Neural cell (in vitro differentiated cells): ENCODE measurements around the gene MALAT1. TPM values are rescaled to one million over a fixed set of nuclear protein-coding genes. Genes with fewer than 3 reads are reported as not detected.

Experiments used
- H2AFZ ChIP-seq: fragments of 200-600, 300-800 bp; sonication (generic), shearing (Covaris generic); 2 replicates; pipeline ENCODE4 v1.6.0; 2014; ENCODE audit warnings: low read depth, mild to moderate bottlenecking, antibody characterized with exemption, low read length, moderate library complexity
- H3F3A ChIP-seq: fragments of 200-600 bp; shearing (Covaris generic); 2 replicates; pipeline ENCODE4 v1.6.1; 2016; ENCODE audit warnings: mild to moderate bottlenecking, moderate library complexity, mixed read lengths, antibody characterized with exemption, low read length; ENCODE audit not compliant: insufficient read depth, poor library complexity, severe bottlenecking
- H3K27ac ChIP-seq: fragments of 200-600, 300-800 bp; sonication (generic), shearing (Covaris generic); 2 replicates; pipeline ENCODE4 v1.5.1; 2014; ENCODE audit warnings: mild to moderate bottlenecking, low read length, moderate library complexity
- H3K27me3 ChIP-seq: fragments of 300-800, 200-600 bp; sonication (generic), shearing (Covaris generic); 2 replicates; pipeline ENCODE4 v1.6.0; 2014; ENCODE audit warnings: mild to moderate bottlenecking, low read depth, low read length, moderate library complexity; ENCODE audit not compliant: insufficient read depth
- H3K36me3 ChIP-seq: fragments of 300-800, 200-600 bp; sonication (generic), shearing (Covaris generic); 2 replicates; pipeline ENCODE4 v1.5.1; 2014; ENCODE audit warnings: mild to moderate bottlenecking, antibody characterized with exemption, low read length, moderate library complexity; ENCODE audit not compliant: insufficient read depth
- H3K4me2 ChIP-seq: fragments of 300-800, 200-600 bp; sonication (generic), shearing (Covaris generic); 2 replicates; pipeline ENCODE4 v1.6.0; 2014; ENCODE audit warnings: mild to moderate bottlenecking, low read length
- H3K4me3 ChIP-seq: fragments of 300-800, 200-600 bp; sonication (generic), shearing (Covaris generic); 2 replicates; pipeline ENCODE4 v1.5.1; 2014; ENCODE audit warnings: mild to moderate bottlenecking, low read length, moderate library complexity
- H3K79me2 ChIP-seq: fragments of 200-600 bp; shearing (Covaris generic); replicated peaks from 2 replicates; pipeline ENCODE4 v1.6.0; 2014; ENCODE audit warnings: mild to moderate bottlenecking, low read length, moderate library complexity; ENCODE audit not compliant: insufficient read depth
- H3K9ac ChIP-seq: fragments of 300-800, 200-600 bp; sonication (generic), shearing (Covaris generic); 2 replicates; pipeline ENCODE4 v1.6.1; 2016; ENCODE audit warnings: mild to moderate bottlenecking, low read length, mixed read lengths
- H3K9me2 ChIP-seq: fragments of 200-600 bp; shearing (Covaris generic); 2 replicates; pipeline ENCODE4 v1.6.1; 2016; ENCODE audit warnings: mild to moderate bottlenecking, low read length, mixed read lengths; ENCODE audit not compliant: insufficient read depth
- H3K9me3 ChIP-seq: fragments of 200-600, 300-800 bp; sonication (generic), shearing (Covaris generic); 2 replicates; pipeline ENCODE4 v1.6.1; 2016; ENCODE audit warnings: mild to moderate bottlenecking, mixed run types, low read length, moderate library complexity, mixed read lengths
- H4K20me1 ChIP-seq: fragments of 200-600 bp; shearing (Covaris generic); 2 replicates; pipeline ENCODE4 v1.6.1; 2016; ENCODE audit warnings: mild to moderate bottlenecking, mixed run types; ENCODE audit not compliant: insufficient read depth
- CTCF ChIP-seq: fragments of 450-650 bp; IDR thresholded peaks from 2 replicates; pipeline ENCODE4 v1.5.1; 2014; ENCODE audit warnings: antibody characterized with exemption, mild to moderate bottlenecking, moderate library complexity; ENCODE audit not compliant: poor library complexity, severe bottlenecking
- EP300 ChIP-seq: fragments of 450-650 bp; conservative IDR thresholded peaks from 2 replicates; pipeline ENCODE4 v1.6.1; 2014; ENCODE audit warnings: antibody characterized with exemption, mild to moderate bottlenecking, moderate library complexity; ENCODE audit not compliant: poor library complexity, severe bottlenecking
- EZH2 ChIP-seq: fragments of 200-600, 300-800 bp; shearing (Covaris generic), sonication (generic); IDR thresholded peaks from 2 replicates; pipeline ENCODE4 v1.6.1; 2014; ENCODE audit warnings: antibody characterized with exemption, low read length, borderline replicate concordance, mild to moderate bottlenecking; ENCODE audit not compliant: insufficient read depth, poor library complexity, severe bottlenecking
- MXI1 ChIP-seq: fragments of 450-650 bp; conservative IDR thresholded peaks from 2 replicates; pipeline ENCODE4 v1.6.1; 2014; ENCODE audit warnings: antibody characterized with exemption, mild to moderate bottlenecking; ENCODE audit not compliant: poor library complexity, severe bottlenecking
- POLR2AphosphoS5 ChIP-seq: IDR thresholded peaks from 2 replicates; pipeline ENCODE4 v1.6.1; 2012
- RAD21 ChIP-seq: fragments of 450-650 bp; conservative IDR thresholded peaks from 2 replicates; pipeline ENCODE4 v1.6.1; 2014; ENCODE audit warnings: antibody characterized with exemption, mild to moderate bottlenecking, moderate library complexity
- SMC3 ChIP-seq: fragments of 450-650 bp; conservative IDR thresholded peaks from 2 replicates; pipeline ENCODE4 v1.6.1; 2014; ENCODE audit warnings: antibody characterized with exemption, mild to moderate bottlenecking, moderate library complexity; ENCODE audit not compliant: poor library complexity
- TAF1 ChIP-seq: IDR thresholded peaks from 2 replicates; pipeline ENCODE4 v1.6.1; 2012; ENCODE audit warnings: low read depth
- polyA plus RNA-seq: library from polyadenylated mRNA; depleted of rRNA; stranded (reverse); fragments of >200 nt; gene quantifications from 2 replicates; pipeline ENCODE4 v1.2.3, GENCODE V29; 2014
- TF ChIP-seq, protein P1 (sequence below): IDR thresholded peaks from 2 replicates; pipeline ENCODE4 v1.6.1; 2012; ENCODE audit warnings: borderline replicate concordance

MALAT1 gene
- polyA plus RNA-seq, 1 donor from 2014 or later = 1,383 TPM

- TF ChIP-seq SMC3 = no peak
- no peak for TF ChIP-seq MXI1
- TF ChIP-seq CTCF = no peak
- TF ChIP-seq TAF1 = no peak
- no peak for TF ChIP-seq EP300
- TF ChIP-seq POLR2AphosphoS5 = no peak
Observed at GRCh38 chr11:65482306-65482850, 16.5 kb upstream of the MALAT1 start.

DNA sequence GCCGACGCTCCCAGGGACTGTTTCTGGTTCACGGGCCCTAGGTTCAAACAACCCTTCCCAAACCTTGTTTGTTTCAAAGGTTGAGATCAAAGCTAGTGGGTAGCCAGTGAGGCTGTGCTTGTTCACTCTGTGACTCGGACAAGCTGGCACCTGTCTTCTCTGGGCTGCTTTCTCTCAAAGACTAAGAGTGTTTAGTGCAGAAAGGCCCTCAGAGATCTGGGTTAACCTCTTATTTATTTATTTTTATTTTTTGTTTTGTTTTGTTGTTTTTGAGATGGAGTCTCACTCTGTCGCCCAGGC is 13.0 kb upstream of the MALAT1 start:
- Histone ChIP-seq H3K79me2 (peaks cover 80% of the 10 kb centered on the region), H2AFZ (no peak overlapping the region), H3K36me3 (no peaks in the 10 kb centered on the region), H3K9me3 (no peaks in the 10 kb centered on the region), H3K27ac (peak overlapping the region; percentile 100), H3K4me2 (no peak overlapping the region), H3K9me2 (no peaks in the 10 kb centered on the region), H3K9ac (peak overlapping the region; percentile 78), H3K4me3 (no peak overlapping the region), H3K27me3 (no peaks in the 10 kb centered on the region), H3F3A (peaks cover 14% of the 10 kb centered on the region), H4K20me1 (no peaks in the 10 kb centered on the region)
- TF ChIP-seq EZH2 (no peak), EP300 (no peak), SMC3 (no peak), RAD21 (no peak), TAF1 (no peak), MXI1 (no peak), CTCF (no peak), POLR2AphosphoS5 (no peak)
- TF ChIP-seq, protein P1, sequence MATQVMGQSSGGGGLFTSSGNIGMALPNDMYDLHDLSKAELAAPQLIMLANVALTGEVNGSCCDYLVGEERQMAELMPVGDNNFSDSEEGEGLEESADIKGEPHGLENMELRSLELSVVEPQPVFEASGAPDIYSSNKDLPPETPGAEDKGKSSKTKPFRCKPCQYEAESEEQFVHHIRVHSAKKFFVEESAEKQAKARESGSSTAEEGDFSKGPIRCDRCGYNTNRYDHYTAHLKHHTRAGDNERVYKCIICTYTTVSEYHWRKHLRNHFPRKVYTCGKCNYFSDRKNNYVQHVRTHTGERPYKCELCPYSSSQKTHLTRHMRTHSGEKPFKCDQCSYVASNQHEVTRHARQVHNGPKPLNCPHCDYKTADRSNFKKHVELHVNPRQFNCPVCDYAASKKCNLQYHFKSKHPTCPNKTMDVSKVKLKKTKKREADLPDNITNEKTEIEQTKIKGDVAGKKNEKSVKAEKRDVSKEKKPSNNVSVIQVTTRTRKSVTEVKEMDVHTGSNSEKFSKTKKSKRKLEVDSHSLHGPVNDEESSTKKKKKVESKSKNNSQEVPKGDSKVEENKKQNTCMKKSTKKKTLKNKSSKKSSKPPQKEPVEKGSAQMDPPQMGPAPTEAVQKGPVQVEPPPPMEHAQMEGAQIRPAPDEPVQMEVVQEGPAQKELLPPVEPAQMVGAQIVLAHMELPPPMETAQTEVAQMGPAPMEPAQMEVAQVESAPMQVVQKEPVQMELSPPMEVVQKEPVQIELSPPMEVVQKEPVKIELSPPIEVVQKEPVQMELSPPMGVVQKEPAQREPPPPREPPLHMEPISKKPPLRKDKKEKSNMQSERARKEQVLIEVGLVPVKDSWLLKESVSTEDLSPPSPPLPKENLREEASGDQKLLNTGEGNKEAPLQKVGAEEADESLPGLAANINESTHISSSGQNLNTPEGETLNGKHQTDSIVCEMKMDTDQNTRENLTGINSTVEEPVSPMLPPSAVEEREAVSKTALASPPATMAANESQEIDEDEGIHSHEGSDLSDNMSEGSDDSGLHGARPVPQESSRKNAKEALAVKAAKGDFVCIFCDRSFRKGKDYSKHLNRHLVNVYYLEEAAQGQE = no peak

More at GRCh38 chr11:65482306-65482850, 16.5 kb upstream of the MALAT1 start:
- Histone ChIP-seq H3K9ac (no peak overlapping the region), H3K36me3 (no peaks in the 10 kb centered on the region), H3K4me2 (no peak overlapping the region), H3K27ac (no peak overlapping the region), H3K9me2 (no peaks in the 10 kb centered on the region), H3F3A (no peaks in the 10 kb centered on the region), H2AFZ (no peak overlapping the region), H4K20me1 (no peaks in the 10 kb centered on the region), H3K4me3 (no peak overlapping the region), H3K79me2 (peaks cover 78% of the 10 kb centered on the region), H3K9me3 (no peaks in the 10 kb centered on the region), H3K27me3 (no peaks in the 10 kb centered on the region)
